Caco-2 (cell line): ENCODE results near the gene NXPH2. TPM values are rescaled to one million over a fixed set of nuclear protein-coding genes. Genes with fewer than 3 reads are reported as not detected.

Source experiments
- Bru-seq: library from RNA; stranded (reverse); fragments of 400-500 nt; gene quantifications from one replicate; lab custom pipeline; 2021; lab: Mats Ljungman, UMichigan
- BruChase-seq, 2 experiments: library from RNA; stranded (reverse); fragments of 400-500 nt; gene quantifications; one replicate each; lab custom pipeline; 2021; lab: Mats Ljungman, UMichigan
- BruUV-seq: library from RNA; stranded (reverse); fragments of 400-500 nt; replicated peaks from 2 replicates; lab custom pipeline; 2021; lab: Mats Ljungman, UMichigan
- CTCF ChIA-PET: fragments of 300-600 bp; sonication (Branson Sonifier 250); formaldehyde crosslinking; loops from one replicate; lab custom pipeline; 2022; ENCODE audit warnings: antibody characterized with exemption; lab: Charles Lee
- POLR2A ChIA-PET: fragments of 300-600 bp; sonication (Branson Sonifier 250); formaldehyde crosslinking; loops from one replicate; lab custom pipeline; 2022; ENCODE audit warnings: antibody characterized with exemption; lab: Charles Lee
- DNase-seq, 2 experiments: peaks; one replicate each; pipeline versions ENCODE4 v3.0.0 to v3.0.0-alpha.2; 2020 to 2022
- H3K27me3 ChIP-seq: replicated peaks from 2 replicates; pipeline ENCODE4 v1.6.0; 2011; ENCODE audit warnings: low read length; ENCODE audit not compliant: control insufficient read depth, insufficient read depth
- H3K36me3 ChIP-seq: 2 replicates; pipeline ENCODE4 v1.5.1; 2011; ENCODE audit warnings: low read length; ENCODE audit not compliant: control insufficient read depth, insufficient read depth
- H3K4me1 ChIP-seq: fragments of 250-450 bp; sonication (Bioruptor Pico); 2 replicates; pipeline ENCODE4 v1.5.1; 2020; ENCODE audit warnings: mild to moderate bottlenecking
- H3K4me3 ChIP-seq: 2 replicates; pipeline ENCODE4 v1.5.1; 2011; ENCODE audit warnings: low read depth, mild to moderate bottlenecking, control low read depth, low read length
- H3K9me3 ChIP-seq: fragments of 250-450 bp; sonication (Bioruptor Pico); 2 replicates; pipeline ENCODE4 v1.5.1; 2020; ENCODE audit warnings: mild to moderate bottlenecking, moderate library complexity
- H3K27ac Mint-ChIP-seq: one replicate; pipeline ENCODE4 v1.8.0; 2022; ENCODE audit warnings: mixed read lengths; ENCODE audit not compliant: unreplicated experiment
- H3K27me3 Mint-ChIP-seq: one replicate; pipeline ENCODE4 v1.8.0; 2022; ENCODE audit warnings: mixed read lengths; ENCODE audit not compliant: insufficient read depth, unreplicated experiment
- H3K36me3 Mint-ChIP-seq: one replicate; pipeline ENCODE4 v1.8.0; 2022; ENCODE audit warnings: mild to moderate bottlenecking, mixed read lengths; ENCODE audit not compliant: insufficient read depth, unreplicated experiment
- H3K4me1 Mint-ChIP-seq: one replicate; pipeline ENCODE4 v1.8.0; 2022; ENCODE audit warnings: low read depth, mixed read lengths; ENCODE audit not compliant: unreplicated experiment
- H3K4me3 Mint-ChIP-seq: one replicate; pipeline ENCODE4 v1.8.0; 2022; ENCODE audit warnings: mild to moderate bottlenecking, moderate library complexity, mixed read lengths; ENCODE audit not compliant: unreplicated experiment
- H3K9me3 Mint-ChIP-seq: one replicate; pipeline ENCODE4 v1.8.0; 2022; ENCODE audit warnings: mixed read lengths; ENCODE audit not compliant: unreplicated experiment
- intact Hi-C: fragments of 100-400 bp; cut with micrococcal nuclease; formaldehyde crosslinking; loops from one replicate; pipeline ENCODE4 v1.10.0; 2022; ENCODE audit not compliant: unreplicated experiment
- long read RNA-seq: library from polyadenylated mRNA; stranded (forward); transcript quantifications from one replicate; pipeline ENCODE4 v2.0.0, GENCODE V29; 2022
- total RNA-seq: library from RNA; stranded (reverse); gene quantifications from 2 replicates; pipeline ENCODE4 v1.2.3, GENCODE V29; 2022
- TF ChIP-seq, protein P1 (sequence below), 2 experiments: fragments of 200-600 bp in 1 of 2; IDR thresholded peaks; 1 replicate in 1 of 2; 2 replicates in 1 of 2; pipeline versions ENCODE4 v1.5.1 to v1.8.0; 2011 to 2022; ENCODE audit warnings: antibody characterized with exemption in 1 of 2, control low read depth in 1 of 2, inconsistent platforms in 1 of 2, low read depth in 1 of 2, low read length in 1 of 2, mild to moderate bottlenecking in 1 of 2, moderate library complexity in 1 of 2; ENCODE audit not compliant: insufficient read depth in 1 of 2, severe bottlenecking in 1 of 2, unreplicated experiment in 1 of 2

NXPH2 gene
- total RNA-seq (not detected in 2 replicates), Bru-seq, nascent RNA (percentile 1 among the genes with signal in this experiment), BruChase-seq, experiment 1, labeled RNA remaining after a 2-hour chase (percentile 2 among the genes with signal in this experiment), BruChase-seq, experiment 2, labeled RNA remaining after a 6-hour chase (not detected)
- long read RNA-seq: 0 reads

DNA sequence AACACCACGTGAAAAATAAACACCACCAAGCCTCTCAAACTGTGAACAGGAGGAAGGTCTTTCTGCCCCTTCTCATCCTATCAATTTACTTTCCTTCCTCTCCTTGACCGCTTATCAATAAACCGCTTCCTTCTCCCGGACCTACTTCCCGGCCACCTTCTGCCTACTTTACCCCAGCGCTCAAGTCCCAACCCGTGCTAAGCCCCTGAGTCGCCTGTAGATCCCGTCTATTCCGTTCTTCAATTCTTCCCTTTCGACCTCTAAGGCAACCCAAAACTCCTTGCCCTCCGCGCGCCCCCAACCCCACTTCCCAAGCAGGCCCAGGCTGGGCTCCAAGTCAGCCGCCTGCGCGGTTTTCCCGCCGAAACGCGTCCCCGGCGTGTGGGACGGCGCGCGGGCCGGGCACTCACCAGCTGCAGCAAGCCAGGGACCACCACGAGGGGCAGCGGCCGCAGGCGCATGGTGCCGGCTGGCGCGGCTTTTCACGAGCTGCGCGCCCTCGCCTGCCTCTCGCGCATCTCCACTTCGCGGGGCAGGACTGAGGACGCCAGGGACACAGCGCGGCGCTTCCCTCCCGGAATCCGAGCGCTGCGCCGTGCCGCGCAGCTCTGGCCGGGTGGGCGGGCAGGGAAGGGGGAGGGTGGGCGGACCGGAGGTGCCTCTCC lies at the start of gene NXPH2:
Gene NXPH2 (minus strand): TSS at position 610 of the 665 bp plus-strand sequence. CDS start 149 bp downstream, at position 461.
- H3K9me3 ChIP-seq: peaks cover 9% of the 10 kb centered on the region; the same call in 1 of the 2 replicates
- BruUV-seq: no TSS peak
- Mint-ChIP-seq H3K36me3 (peaks cover 12% of the 10 kb centered on the region), H3K27me3 (no peaks in the 10 kb centered on the region), H3K4me3 (no peak within 1 kb of the TSS), H3K9me3 (peaks cover 27% of the 10 kb centered on the region), H3K4me1 (peaks cover 15% of the 10 kb centered on the region), H3K27ac (peak within 1 kb of the TSS; percentile 88)
- no peaks in the 10 kb centered on the region for H3K27me3 ChIP-seq
- POLR2A ChIA-PET: no interaction called here
- TF ChIP-seq, protein P1, sequence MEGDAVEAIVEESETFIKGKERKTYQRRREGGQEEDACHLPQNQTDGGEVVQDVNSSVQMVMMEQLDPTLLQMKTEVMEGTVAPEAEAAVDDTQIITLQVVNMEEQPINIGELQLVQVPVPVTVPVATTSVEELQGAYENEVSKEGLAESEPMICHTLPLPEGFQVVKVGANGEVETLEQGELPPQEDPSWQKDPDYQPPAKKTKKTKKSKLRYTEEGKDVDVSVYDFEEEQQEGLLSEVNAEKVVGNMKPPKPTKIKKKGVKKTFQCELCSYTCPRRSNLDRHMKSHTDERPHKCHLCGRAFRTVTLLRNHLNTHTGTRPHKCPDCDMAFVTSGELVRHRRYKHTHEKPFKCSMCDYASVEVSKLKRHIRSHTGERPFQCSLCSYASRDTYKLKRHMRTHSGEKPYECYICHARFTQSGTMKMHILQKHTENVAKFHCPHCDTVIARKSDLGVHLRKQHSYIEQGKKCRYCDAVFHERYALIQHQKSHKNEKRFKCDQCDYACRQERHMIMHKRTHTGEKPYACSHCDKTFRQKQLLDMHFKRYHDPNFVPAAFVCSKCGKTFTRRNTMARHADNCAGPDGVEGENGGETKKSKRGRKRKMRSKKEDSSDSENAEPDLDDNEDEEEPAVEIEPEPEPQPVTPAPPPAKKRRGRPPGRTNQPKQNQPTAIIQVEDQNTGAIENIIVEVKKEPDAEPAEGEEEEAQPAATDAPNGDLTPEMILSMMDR (IDR thresholded peaks at IDR 0.05; ENCODE audit: insufficient read depth in 1 of 2, low read depth in 1 of 2, low read length in 1 of 2, severe bottlenecking in 1 of 2, unreplicated experiment in 1 of 2): no peak
- CTCF ChIA-PET: no interaction called here
- no peaks in the 10 kb centered on the region for H3K36me3 ChIP-seq
- intact Hi-C loops: loop anchor here (2.0 kb wide), 1 partner anchor 285 kb away; no protein-coding TSS in a partner anchor
- peaks cover 15% of the 10 kb centered on the region for H3K4me1 ChIP-seq
- no peak within 1 kb of the TSS for H3K4me3 ChIP-seq
- no peak for DNase-seq

- DNase-seq: peak; percentile 73 to 81
- intact Hi-C loops: loop anchor here (1.0 to 10.0 kb wide), 6 partner anchors 455 to 963 kb away; no protein-coding TSS in a partner anchor
- no peaks in the 10 kb centered on the region for H3K36me3 ChIP-seq
- H3K4me1 Mint-ChIP-seq: no peaks in the 10 kb centered on the region
- no peak overlapping the region for H3K4me3 Mint-ChIP-seq
- no peaks in the 10 kb centered on the region for H3K4me1 ChIP-seq
- H3K9me3 Mint-ChIP-seq: no peaks in the 10 kb centered on the region
- ChIA-PET POLR2A (no interaction called here), CTCF (interaction anchor here (0.5 to 5.1 kb wide), 5 partner anchors 15 to 941 kb away, joined by 3 to 40 read pairs (median 3); no protein-coding TSS in a partner anchor)
- no peaks in the 10 kb centered on the region for H3K36me3 Mint-ChIP-seq
- no peaks in the 10 kb centered on the region for H3K9me3 ChIP-seq
- no TSS peak for BruUV-seq
- H3K27me3 Mint-ChIP-seq: peaks cover 8% of the 10 kb centered on the region
- no peak overlapping the region for H3K27ac Mint-ChIP-seq
- H3K27me3 ChIP-seq: no peaks in the 10 kb centered on the region
- no peak overlapping the region for H3K4me3 ChIP-seq
- TF ChIP-seq, protein P1 (IDR thresholded peaks at IDR 0.05; ENCODE audit: insufficient read depth in 1 of 2, low read depth in 1 of 2, low read length in 1 of 2, severe bottlenecking in 1 of 2, unreplicated experiment in 1 of 2): peak; percentile 76 to 80
Observed at GRCh38 chr2:138829326-138829919, 49.2 kb upstream of the NXPH2 start.

DNA sequence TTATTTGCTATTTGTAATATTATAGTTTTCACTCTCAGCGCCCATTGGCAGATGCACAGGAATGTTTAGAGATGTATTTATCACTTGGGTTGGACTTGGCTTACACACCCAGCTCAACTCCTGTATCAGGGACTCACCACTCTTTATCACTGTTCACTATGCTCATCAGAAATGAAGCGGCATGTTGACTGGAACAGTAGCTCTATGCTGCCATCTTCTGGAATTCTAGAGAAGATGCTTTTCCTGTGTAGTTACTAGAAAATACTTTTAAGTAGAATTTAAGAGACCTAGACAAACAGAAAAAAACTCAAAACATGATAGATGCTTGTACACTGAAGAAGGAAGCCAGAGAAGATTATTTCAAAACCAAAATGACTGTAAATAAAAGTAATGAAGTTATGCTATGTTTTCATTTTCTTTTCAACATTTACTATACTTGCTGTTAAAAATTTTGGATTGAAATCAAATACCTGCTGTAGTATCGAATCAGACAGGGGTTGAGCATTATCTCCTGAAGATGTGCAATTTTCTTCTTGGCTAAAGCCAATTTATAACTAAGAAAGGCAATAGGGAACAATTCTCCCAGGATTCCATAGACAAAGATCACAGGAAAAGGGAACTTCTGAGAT lies 47.4 kb upstream of the NXPH2 start:
- H3K27ac Mint-ChIP-seq: no peak overlapping the region
- intact Hi-C loops: loop anchor here (1.0 to 10.0 kb wide), 8 partner anchors 13 to 941 kb away; no protein-coding TSS in a partner anchor
- no peaks in the 10 kb centered on the region for H3K36me3 Mint-ChIP-seq
- BruUV-seq: no TSS peak
- no peaks in the 10 kb centered on the region for H3K4me1 Mint-ChIP-seq
- H3K27me3 Mint-ChIP-seq: peaks cover 4% of the 10 kb centered on the region
- DNase-seq: peak; percentile 46 to 60
- ChIA-PET CTCF (interaction anchor here (0.6 to 5.1 kb wide), 12 partner anchors 11 to 962 kb away, joined by 3 to 40 read pairs (median 4); no protein-coding TSS in a partner anchor), POLR2A (interaction anchor here (0.5 kb wide), 1 partner anchor 417 kb away, joined by 6 read pairs; no protein-coding TSS in a partner anchor)
- no peaks in the 10 kb centered on the region for H3K4me1 ChIP-seq
- TF ChIP-seq, protein P1 (IDR thresholded peaks at IDR 0.05; ENCODE audit: insufficient read depth in 1 of 2, low read depth in 1 of 2, low read length in 1 of 2, severe bottlenecking in 1 of 2, unreplicated experiment in 1 of 2): peak; percentile 71 to 75
- no peak overlapping the region for H3K4me3 Mint-ChIP-seq
- H3K4me3 ChIP-seq: no peak overlapping the region
- H3K36me3 ChIP-seq: no peaks in the 10 kb centered on the region
- H3K9me3 Mint-ChIP-seq: no peaks in the 10 kb centered on the region
- H3K27me3 ChIP-seq: no peaks in the 10 kb centered on the region
- H3K9me3 ChIP-seq: no peaks in the 10 kb centered on the region
